DND-41 (cell line): ENCODE results near the gene EML3.

Experiments
- CTCF ChIP-seq: IDR thresholded peaks from 2 replicates; pipeline ENCODE4 v1.5.1; 2012; ENCODE audit warnings: borderline replicate concordance, low read length, moderate library complexity, mild to moderate bottlenecking; ENCODE audit not compliant: poor library complexity, severe bottlenecking; ENCODE audit errors: extremely low read depth
- EZH2 ChIP-seq: IDR thresholded peaks from 3 replicates; pipeline ENCODE4 v1.6.1; 2012; ENCODE audit warnings: borderline replicate concordance, low read depth, mild to moderate bottlenecking, moderate library complexity, low read length, inconsistent platforms; ENCODE audit not compliant: severe bottlenecking

GRCh38 chr11:62556875-62557631, 55.5 kb downstream of the EML3 start:
- TF ChIP-seq CTCF = no peak
- no peak for TF ChIP-seq EZH2
